DOHH2 (cell line): Measurements from ENCODE around the gene RELB.

ENCODE experiments used
- H3F3A ChIP-seq: fragments of 200-600 bp; sonication (generic), shearing (Covaris generic); 2 replicates; pipeline ENCODE4 v1.6.0; 2016; ENCODE audit warnings: antibody characterized with exemption, mild to moderate bottlenecking; ENCODE audit not compliant: control insufficient read depth, insufficient read depth
- H3K27ac ChIP-seq: fragments of 200-600 bp; sonication (generic); 2 replicates; pipeline ENCODE4 v1.5.1; 2014; ENCODE audit warnings: low read depth, mild to moderate bottlenecking, low read length, moderate library complexity
- H3K27me3 ChIP-seq: fragments of 200-600 bp; sonication (generic); 2 replicates; pipeline ENCODE4 v1.6.1; 2014; ENCODE audit warnings: mild to moderate bottlenecking, low read length, mixed read lengths; ENCODE audit not compliant: control insufficient read depth
- H3K36me3 ChIP-seq: fragments of 200-600 bp; sonication (generic); 2 replicates; pipeline ENCODE4 v1.6.1; 2014; ENCODE audit warnings: mild to moderate bottlenecking, low read length, moderate library complexity, mixed read lengths; ENCODE audit not compliant: control insufficient read depth
- H3K4me1 ChIP-seq: fragments of 200-600 bp; sonication (generic); 2 replicates; pipeline ENCODE4 v1.6.1; 2014; ENCODE audit warnings: mild to moderate bottlenecking, low read length, mixed read lengths; ENCODE audit not compliant: control insufficient read depth
- H3K4me2 ChIP-seq: fragments of 200-600 bp; sonication (generic); 2 replicates; pipeline ENCODE4 v1.6.0; 2014; ENCODE audit warnings: mild to moderate bottlenecking, low read length, moderate library complexity
- H3K4me3 ChIP-seq: fragments of 200-600 bp; sonication (generic); 2 replicates; pipeline ENCODE4 v1.5.1; 2014; ENCODE audit warnings: mild to moderate bottlenecking, low read length, mixed read lengths
- H3K79me2 ChIP-seq: fragments of 200-600 bp; sonication (generic); 2 replicates; pipeline ENCODE4 v1.6.1; 2014; ENCODE audit warnings: mild to moderate bottlenecking, low read length, mixed read lengths; ENCODE audit not compliant: control insufficient read depth
- H3K9me2 ChIP-seq: fragments of 200-600 bp; sonication (generic); replicated peaks from 2 replicates; pipeline ENCODE4 v1.6.1; 2014; ENCODE audit warnings: mild to moderate bottlenecking, low read length, mixed read lengths; ENCODE audit not compliant: control insufficient read depth
- H3K9me3 ChIP-seq: fragments of 200-600 bp; sonication (generic); 2 replicates; pipeline ENCODE4 v1.6.1; 2014; ENCODE audit warnings: antibody characterized with exemption, low read length, mixed read lengths; ENCODE audit not compliant: control insufficient read depth, insufficient read depth
- H4K20me1 ChIP-seq: fragments of 200-600 bp; sonication (generic); 2 replicates; pipeline ENCODE4 v1.6.0; 2014; ENCODE audit warnings: low read depth, mild to moderate bottlenecking, antibody characterized with exemption, low read length, moderate library complexity; ENCODE audit not compliant: control insufficient read depth, insufficient read depth
- EZH2phosphoT487 ChIP-seq: fragments of 200-600 bp; sonication (generic); IDR thresholded peaks from 2 replicates; pipeline ENCODE4 v1.6.1; 2017; ENCODE audit warnings: borderline replicate concordance, mild to moderate bottlenecking, antibody characterized with exemption, low read length, moderate library complexity, mixed read lengths
- TF ChIP-seq, protein P1 (sequence below): fragments of 200-600 bp; sonication (generic); IDR thresholded peaks from one replicate; pipeline ENCODE4 v1.5.1; 2014; ENCODE audit warnings: antibody characterized with exemption, mild to moderate bottlenecking, low read depth, low read length; ENCODE audit not compliant: poor library complexity, severe bottlenecking

The RELB gene

GRCh38 chr19:44972802-44973201, 28.5 kb upstream of the RELB start:
- H3K4me2 ChIP-seq = no peak overlapping the region
- no peaks in the 10 kb centered on the region for H4K20me1 ChIP-seq
- no peaks in the 10 kb centered on the region for H3K9me2 ChIP-seq
- no peak overlapping the region for H3K27ac ChIP-seq
- H3K79me2 ChIP-seq = peaks cover 12% of the 10 kb centered on the region
- H3K4me3 ChIP-seq = no peak overlapping the region
- no peaks in the 10 kb centered on the region for H3K9me3 ChIP-seq
- H3K4me1 ChIP-seq = no peaks in the 10 kb centered on the region
- peaks cover 62% of the 10 kb centered on the region for H3K36me3 ChIP-seq
- TF ChIP-seq EZH2phosphoT487 = no peak
- TF ChIP-seq, protein P1, sequence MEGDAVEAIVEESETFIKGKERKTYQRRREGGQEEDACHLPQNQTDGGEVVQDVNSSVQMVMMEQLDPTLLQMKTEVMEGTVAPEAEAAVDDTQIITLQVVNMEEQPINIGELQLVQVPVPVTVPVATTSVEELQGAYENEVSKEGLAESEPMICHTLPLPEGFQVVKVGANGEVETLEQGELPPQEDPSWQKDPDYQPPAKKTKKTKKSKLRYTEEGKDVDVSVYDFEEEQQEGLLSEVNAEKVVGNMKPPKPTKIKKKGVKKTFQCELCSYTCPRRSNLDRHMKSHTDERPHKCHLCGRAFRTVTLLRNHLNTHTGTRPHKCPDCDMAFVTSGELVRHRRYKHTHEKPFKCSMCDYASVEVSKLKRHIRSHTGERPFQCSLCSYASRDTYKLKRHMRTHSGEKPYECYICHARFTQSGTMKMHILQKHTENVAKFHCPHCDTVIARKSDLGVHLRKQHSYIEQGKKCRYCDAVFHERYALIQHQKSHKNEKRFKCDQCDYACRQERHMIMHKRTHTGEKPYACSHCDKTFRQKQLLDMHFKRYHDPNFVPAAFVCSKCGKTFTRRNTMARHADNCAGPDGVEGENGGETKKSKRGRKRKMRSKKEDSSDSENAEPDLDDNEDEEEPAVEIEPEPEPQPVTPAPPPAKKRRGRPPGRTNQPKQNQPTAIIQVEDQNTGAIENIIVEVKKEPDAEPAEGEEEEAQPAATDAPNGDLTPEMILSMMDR = no peak
- H3F3A ChIP-seq = no peaks in the 10 kb centered on the region
- no peaks in the 10 kb centered on the region for H3K27me3 ChIP-seq

DNA sequence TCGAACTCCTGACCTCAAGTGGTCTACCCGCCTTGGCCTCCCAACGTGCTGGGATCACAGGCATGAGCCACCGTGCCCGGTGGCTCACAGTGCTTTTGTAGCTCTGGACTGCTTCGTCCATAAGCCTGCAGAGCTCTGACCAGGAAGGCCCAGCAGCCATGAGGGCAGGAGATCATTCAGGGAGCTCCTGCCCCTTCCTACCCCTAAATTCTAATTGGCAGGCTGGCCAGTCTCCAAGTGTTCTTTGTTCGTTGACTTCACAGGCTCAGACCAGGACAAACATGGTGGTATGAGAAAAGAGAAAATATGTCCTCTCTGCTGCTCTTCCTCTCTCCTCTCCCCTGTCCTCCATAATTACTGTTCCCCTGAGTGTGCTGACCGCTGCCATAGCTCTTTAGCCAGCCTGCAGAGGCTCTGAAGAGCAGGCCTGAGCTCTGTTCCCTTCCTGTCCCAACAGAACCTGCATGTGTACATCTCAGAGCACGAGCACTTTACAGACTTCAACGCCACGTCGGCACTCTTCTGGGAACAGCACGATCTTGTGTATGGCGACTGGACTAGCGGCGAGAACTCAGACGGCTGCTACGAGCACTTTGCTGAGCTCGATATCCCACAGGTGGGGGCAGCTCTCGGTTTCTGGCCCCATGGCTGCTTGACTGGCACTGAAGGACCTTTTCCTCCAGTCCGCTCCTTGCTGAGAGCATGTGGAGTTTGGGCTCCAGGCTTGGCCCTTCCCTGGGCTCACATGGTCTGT, 27.1 kb upstream of the RELB start:
- H3K4me1 ChIP-seq = no peaks in the 10 kb centered on the region
- no peaks in the 10 kb centered on the region for H3K27me3 ChIP-seq
- no peaks in the 10 kb centered on the region for H3F3A ChIP-seq
- peaks cover 11% of the 10 kb centered on the region for H3K79me2 ChIP-seq
- H3K9me2 ChIP-seq = no peaks in the 10 kb centered on the region
- no peak for TF ChIP-seq EZH2phosphoT487
- TF ChIP-seq, protein P1 = no peak
- no peak overlapping the region for H3K4me2 ChIP-seq
- H4K20me1 ChIP-seq = no peaks in the 10 kb centered on the region
- no peak overlapping the region for H3K4me3 ChIP-seq
- no peaks in the 10 kb centered on the region for H3K9me3 ChIP-seq
- H3K36me3 ChIP-seq = peaks cover 57% of the 10 kb centered on the region
- H3K27ac ChIP-seq = no peak overlapping the region

DNA sequence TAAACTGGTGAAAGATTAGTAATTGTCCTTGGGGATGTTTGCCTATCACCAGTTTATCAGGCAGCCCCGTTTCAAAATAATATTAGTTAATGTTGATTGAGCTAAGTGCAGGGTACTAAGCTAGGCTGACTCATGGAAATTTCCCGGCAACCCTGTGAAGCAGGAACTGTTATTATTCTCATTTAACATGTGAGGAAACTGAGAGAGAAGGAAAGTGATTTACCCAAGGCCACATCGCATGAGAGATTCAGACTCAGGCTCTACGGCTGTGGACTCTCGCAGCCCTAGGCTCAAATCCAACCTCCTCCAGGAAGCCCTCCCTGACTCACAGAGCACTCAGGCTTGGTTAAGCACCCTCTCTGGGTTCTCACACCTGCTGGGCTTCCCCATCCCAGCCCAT, 26.4 kb upstream of the RELB start:
- TF ChIP-seq, protein P1 = no peak
- TF ChIP-seq EZH2phosphoT487 = no peak

More for the DNA sequence above, 26.4 kb upstream of the RELB start:
- H3K27me3 ChIP-seq = no peaks in the 10 kb centered on the region
- H3K4me3 ChIP-seq = no peak overlapping the region
- H3K4me2 ChIP-seq = no peak overlapping the region
- no peak overlapping the region for H3K27ac ChIP-seq
- H3F3A ChIP-seq = no peaks in the 10 kb centered on the region
- H3K9me3 ChIP-seq = no peaks in the 10 kb centered on the region
- no peaks in the 10 kb centered on the region for H3K9me2 ChIP-seq
- H4K20me1 ChIP-seq = no peaks in the 10 kb centered on the region
- peaks cover 6% of the 10 kb centered on the region; the same call in 1 of the 2 replicates for H3K79me2 ChIP-seq
- peaks cover 60% of the 10 kb centered on the region for H3K36me3 ChIP-seq
- H3K4me1 ChIP-seq = no peaks in the 10 kb centered on the region
